B cell (primary cell): ENCODE data around the gene ENOX1. TPM values are rescaled to one million over a fixed set of nuclear protein-coding genes. Genes with fewer than 3 reads are reported as not detected.

ENCODE experiments used
- ATAC-seq: fragments of 200-7000 bp; cut with Tn5 transposase; one replicate; pipeline ENCODE4 v1.10.0; 2021; ENCODE audit warnings: low read depth, mild to moderate bottlenecking, moderate number of reproducible peaks, moderate library complexity
- CTCF ChIA-PET: fragments of 350-600 bp; sonication (Branson Sonifier 250); formaldehyde crosslinking; loops from one replicate; lab custom pipeline; 2021; ENCODE audit warnings: antibody characterized with exemption, inconsistent platforms; lab: Charles Lee
- POLR2A ChIA-PET: fragments of 350-600 bp; sonication (Branson Sonifier 250); formaldehyde crosslinking; loops from one replicate; lab custom pipeline; 2021; ENCODE audit warnings: antibody characterized with exemption; lab: Charles Lee
- DNase-seq: peaks from one replicate; pipeline ENCODE4 v3.0.0; 2013
- H2AFZ ChIP-seq: 2 replicates; pipeline ENCODE4 v1.6.1; 2012; ENCODE audit warnings: mild to moderate bottlenecking, low read depth, low read length; ENCODE audit not compliant: insufficient read depth, poor library complexity, severe bottlenecking
- H3K27ac ChIP-seq, 2 donors: 1 replicate in 1 of 2; 2 replicates in 1 of 2; pipeline ENCODE4 v1.5.1; 2012 to 2013; ENCODE audit warnings: low read length in 2 of 2, mild to moderate bottlenecking in 2 of 2, moderate library complexity in 1 of 2
- H3K27me3 ChIP-seq, 4 experiments: fragments of 200-600 bp in 1 of 4; sonication (generic) in 1 of 4; replicated peaks in 1 of 4; 1 replicate in 2 of 4; 2 replicates in 2 of 4; pipeline versions ENCODE4 v1.6.1 to v1.7.0; 2013 to 2016; ENCODE audit warnings: low read length in 3 of 4, mild to moderate bottlenecking in 2 of 4, mixed read lengths in 1 of 4, moderate library complexity in 1 of 4; ENCODE audit not compliant: insufficient read depth in 4 of 4, control insufficient read depth in 3 of 4; ENCODE audit errors: control extremely low read depth in 1 of 4
- H3K36me3 ChIP-seq, 2 experiments: replicated peaks in 1 of 2; 1 replicate in 1 of 2; 2 replicates in 1 of 2; pipeline versions ENCODE4 v1.6.1 to v1.7.1; 2013; ENCODE audit warnings: low read length in 1 of 2; ENCODE audit not compliant: insufficient read depth in 2 of 2, control insufficient read depth in 1 of 2; ENCODE audit errors: control extremely low read depth in 1 of 2, extremely low read depth in 1 of 2
- H3K4me1 ChIP-seq, 2 donors: fragments of 200-600 bp in 1 of 2; sonication (generic) in 1 of 2; 1 replicate in 1 of 2; 2 replicates in 1 of 2; pipeline versions ENCODE4 v1.5.1 to v1.6.1; 2013 to 2017; ENCODE audit warnings: low read length in 2 of 2; ENCODE audit not compliant: control insufficient read depth in 2 of 2, insufficient read depth in 2 of 2
- H3K4me2 ChIP-seq: replicated peaks from 2 replicates; pipeline ENCODE3; 2012; ENCODE audit warnings: mild to moderate bottlenecking, low read depth, low read length; ENCODE audit not compliant: poor library complexity, severe bottlenecking
- H3K4me3 ChIP-seq, 5 experiments: fragments of 200-600 bp in 1 of 5; sonication (generic) in 1 of 5; 1 replicate in 3 of 5; 2 replicates in 2 of 5; pipeline versions ENCODE4 v1.5.1 to v1.7.0; 2011 to 2016; ENCODE audit warnings: low read length in 4 of 5, mild to moderate bottlenecking in 4 of 5, low read depth in 2 of 5, control low read depth in 1 of 5, moderate library complexity in 1 of 5; ENCODE audit not compliant: insufficient read depth in 1 of 5; ENCODE audit errors: control extremely low read depth in 1 of 5, extremely low read depth in 1 of 5
- H3K79me2 ChIP-seq: fragments of 200-600 bp; sonication (generic); one replicate; pipeline ENCODE4 v1.6.0; 2016; ENCODE audit warnings: low read length; ENCODE audit not compliant: control insufficient read depth, insufficient read depth
- H3K9ac ChIP-seq: fragments of 200-600 bp; sonication (generic); 2 replicates; pipeline ENCODE4 v1.6.1; 2017; ENCODE audit warnings: mild to moderate bottlenecking, low read length, moderate library complexity
- H3K9me3 ChIP-seq, 3 donors: one replicate each; pipeline versions ENCODE4 v1.6.1 to v1.7.1; 2013; ENCODE audit warnings: low read length in 2 of 3; ENCODE audit not compliant: control insufficient read depth in 2 of 3, insufficient read depth in 1 of 3; ENCODE audit errors: control extremely low read depth in 1 of 3
- H4K20me1 ChIP-seq: 2 replicates; pipeline ENCODE4 v1.6.0; 2012; ENCODE audit warnings: mild to moderate bottlenecking, low read length; ENCODE audit not compliant: insufficient read depth, control insufficient read depth, poor library complexity, severe bottlenecking
- H3K27ac Mint-ChIP-seq: one replicate; pipeline ENCODE4 v1.8.0; 2021; ENCODE audit warnings: mixed read lengths
- H3K27me3 Mint-ChIP-seq: one replicate; pipeline ENCODE4 v1.8.0; 2021; ENCODE audit warnings: mixed read lengths
- H3K4me1 Mint-ChIP-seq: one replicate; pipeline ENCODE4 v1.8.0; 2021; ENCODE audit warnings: mixed read lengths
- H3K4me3 Mint-ChIP-seq: one replicate; pipeline ENCODE4 v1.8.0; 2021; ENCODE audit warnings: mixed read lengths
- H3K9me3 Mint-ChIP-seq: one replicate; pipeline ENCODE4 v1.8.0; 2022; ENCODE audit warnings: mixed read lengths; ENCODE audit not compliant: insufficient read depth
- CTCF ChIP-seq: fragments of 200-600 bp; IDR thresholded peaks from one replicate; pipeline ENCODE4 v1.8.0; 2022; ENCODE audit warnings: antibody characterized with exemption, mild to moderate bottlenecking
- EZH2 ChIP-seq: IDR thresholded peaks from 2 replicates; pipeline ENCODE4 v1.6.1; 2012; ENCODE audit warnings: borderline replicate concordance, low read depth, mild to moderate bottlenecking, moderate library complexity, low read length; ENCODE audit not compliant: insufficient read depth, poor library complexity, severe bottlenecking
- WGBS: methylation state at CpG from one replicate; pipeline ENCODE4 v1.1.5; 2013; ENCODE audit warnings: missing lambda C conversion rate; ENCODE audit not compliant: insufficient coverage; 5-methylcytosine and 5-hydroxymethylcytosine counted together
- intact Hi-C: fragments of 100-400 bp; cut with micrococcal nuclease; formaldehyde crosslinking; loops from one replicate; pipeline ENCODE4 v1.10.0; 2022
- polyA plus RNA-seq: library from polyadenylated mRNA; depleted of rRNA; stranded (reverse); fragments of >200 nt; gene quantifications from 2 replicates; pipeline ENCODE4 v1.2.3, GENCODE V29; 2012
- total RNA-seq, 2 donors: library from RNA; stranded (reverse); fragments of 120-200 nt in 1 of 2; gene quantifications; 1 replicate in 1 of 2; 2 replicates in 1 of 2; pipeline versions ENCODE4 v1.2.3 to v1.2.4, GENCODE V29; 2013 to 2022

The ENOX1 gene
- total and polyA plus RNA-seq, 2 donors (not counting 1 experiment from before 2014, with no cell fraction given) = not detected

GRCh38 chr13:43800828-43801227, 14.1 kb upstream of the ENOX1 start:
- 100% methylated on average over 1 of the region's 3 CpGs for WGBS
- Histone ChIP-seq H3K79me2 (no peaks in the 10 kb centered on the region), H3K36me3 (no peaks in the 10 kb centered on the region), H2AFZ (no peak overlapping the region), H3K27ac (no peak overlapping the region), H4K20me1 (no peaks in the 10 kb centered on the region), H3K9me3 (no peaks in the 10 kb centered on the region), H3K27me3 (no peaks in the 10 kb centered on the region), H3K9ac (no peak overlapping the region), H3K4me1 (no peaks in the 10 kb centered on the region), H3K4me3 (no peak overlapping the region), H3K4me2 (no peak overlapping the region)
- Mint-ChIP-seq H3K4me3 (no peak overlapping the region), H3K4me1 (no peaks in the 10 kb centered on the region), H3K27me3 (peaks cover 10% of the 10 kb centered on the region), H3K27ac (no peak overlapping the region), H3K9me3 (no peaks in the 10 kb centered on the region)
- ChIA-PET CTCF (interaction anchor here (1.8 kb wide), 1 partner anchor 12 kb away, joined by 6 read pairs; no protein-coding TSS in a partner anchor), POLR2A (no interaction called here)
- ATAC-seq (no peak), DNase-seq (no peak)
- intact Hi-C loops = loop anchor here (5.0 kb wide), 1 partner anchor 714 kb away; no protein-coding TSS in a partner anchor
- TF ChIP-seq EZH2 (no peak), CTCF (no peak)

GRCh38 chr13:43799191-43799590, 12.4 kb upstream of the ENOX1 start:
- Histone ChIP-seq H3K4me2 (no peak overlapping the region), H3K36me3 (no peaks in the 10 kb centered on the region), H3K27ac (no peak overlapping the region), H3K9ac (no peak overlapping the region), H3K9me3 (no peaks in the 10 kb centered on the region), H2AFZ (no peak overlapping the region), H3K4me1 (no peaks in the 10 kb centered on the region), H3K4me3 (no peak overlapping the region), H3K27me3 (no peaks in the 10 kb centered on the region), H3K79me2 (no peaks in the 10 kb centered on the region), H4K20me1 (no peaks in the 10 kb centered on the region)
- intact Hi-C loops = no loop called here
- Mint-ChIP-seq H3K27ac (no peak overlapping the region), H3K4me3 (no peak overlapping the region), H3K27me3 (peaks cover 14% of the 10 kb centered on the region), H3K9me3 (no peaks in the 10 kb centered on the region), H3K4me1 (no peaks in the 10 kb centered on the region)
- CTCF ChIA-PET = no interaction called here
- POLR2A ChIA-PET = no interaction called here
- no peak for ATAC-seq
- 100% methylated on average over 1 of the region's 4 CpGs for WGBS
- TF ChIP-seq EZH2 (no peak), CTCF (no peak)
- DNase-seq = no peak
